K562 (cell line): ENCODE data around the gene KCND3. TPM values are rescaled to one million over a fixed set of nuclear protein-coding genes. Genes with fewer than 3 reads are reported as not detected.
A peak's percentile ranks its signal among the peaks of the same experiment; 100 is the strongest.

Source experiments
- CHD7 ChIP-seq: fragments of 200-600 bp; sonication (generic); IDR thresholded peaks from one replicate; pipeline ENCODE4 v1.6.1; 2012; ENCODE audit warnings: mild to moderate bottlenecking, low read depth, low read length, inconsistent platforms
- DIDO1 ChIP-seq: fragments of 450-650 bp; IDR thresholded peaks from 2 replicates; pipeline ENCODE4 v1.6.1; 2016; ENCODE audit warnings: low read depth, missing biosample characterization, missing genetic modification characterization
- MEF2A ChIP-seq: IDR thresholded peaks from 2 replicates; pipeline ENCODE4 v1.6.1; 2011; ENCODE audit warnings: low read depth, mild to moderate bottlenecking, low read length, moderate library complexity; ENCODE audit not compliant: control insufficient read depth
- MTF1 ChIP-seq: fragments of 250-450 bp; sonication (Bioruptor Pico); IDR thresholded peaks from 2 replicates; pipeline ENCODE4 v1.9.0; 2021; ENCODE audit warnings: moderate library complexity, mild to moderate bottlenecking, inconsistent platforms, borderline replicate concordance
- PHB2 ChIP-seq: fragments of 450-650 bp; IDR thresholded peaks from 2 replicates; pipeline ENCODE4 v1.6.1; 2017; ENCODE audit warnings: low read depth
- SIN3B ChIP-seq: fragments of 450-650 bp; IDR thresholded peaks from 2 replicates; pipeline ENCODE4 v1.6.1; 2017; ENCODE audit warnings: low read depth, mild to moderate bottlenecking, moderate library complexity
- TFAM ChIP-seq: fragments of 250-450 bp; sonication (Bioruptor Pico); conservative IDR thresholded peaks from 2 replicates; pipeline ENCODE4 v1.5.0; 2021; ENCODE audit warnings: mild to moderate bottlenecking, moderate library complexity
- ZNF584 ChIP-seq: fragments of 200-800 bp; sonication (Bioruptor generic); IDR thresholded peaks from 2 replicates; pipeline ENCODE4 v1.6.1; 2016; ENCODE audit warnings: low read depth, mild to moderate bottlenecking, missing genetic modification characterization, missing compliant biosample characterization
- polyA plus RNA-seq, 8 experiments: library from polyadenylated mRNA; depleted of rRNA in 4 of 8; stranded (reverse) in 5 of 8; unstranded in 3 of 8; fragments of >200 nt; fragmentation: Nextera tagmentation in 2 of 8; fragmentation: Illumina TruSeq in 1 of 8; extraction: Ambion mirVana in 2 of 8; extraction: Trizol in 1 of 8; gene quantifications; 2 replicates each; pipeline versions ENCODE4 v1.2.1 to v1.2.3, GENCODE V29; 2011 to 2014; ENCODE audit warnings: inconsistent platforms in 1 of 8, missing spikeins in 1 of 8
- total RNA-seq, 7 experiments: library from RNA; depleted of rRNA in 6 of 7; stranded (reverse); fragments of >200 nt in 6 of 7; fragmentation: Illumina TruSeq in 2 of 7; extraction: Trizol in 2 of 7; gene quantifications; 2 replicates each; pipeline versions ENCODE4 v1.2.1 to v1.2.3, GENCODE V29; 2011 to 2021; ENCODE audit warnings: low replicate concordance in 1 of 7
- TF ChIP-seq, protein P1 (sequence below): IDR thresholded peaks from 3 replicates; pipeline ENCODE4 v1.6.1; 2011; ENCODE audit warnings: borderline replicate concordance, mild to moderate bottlenecking; ENCODE audit not compliant: insufficient read length, insufficient read depth
- TF ChIP-seq, protein P2 (sequence below): fragments of 450-650 bp; IDR thresholded peaks from 2 replicates; pipeline ENCODE4 v1.6.1; 2017; ENCODE audit warnings: antibody characterized with exemption, mild to moderate bottlenecking

The KCND3 gene
- total and polyA plus RNA-seq, 9 of the 15 experiments (the other 6 are each of a cell fraction or from before 2014, with no cell fraction given), result not detected

DNA sequence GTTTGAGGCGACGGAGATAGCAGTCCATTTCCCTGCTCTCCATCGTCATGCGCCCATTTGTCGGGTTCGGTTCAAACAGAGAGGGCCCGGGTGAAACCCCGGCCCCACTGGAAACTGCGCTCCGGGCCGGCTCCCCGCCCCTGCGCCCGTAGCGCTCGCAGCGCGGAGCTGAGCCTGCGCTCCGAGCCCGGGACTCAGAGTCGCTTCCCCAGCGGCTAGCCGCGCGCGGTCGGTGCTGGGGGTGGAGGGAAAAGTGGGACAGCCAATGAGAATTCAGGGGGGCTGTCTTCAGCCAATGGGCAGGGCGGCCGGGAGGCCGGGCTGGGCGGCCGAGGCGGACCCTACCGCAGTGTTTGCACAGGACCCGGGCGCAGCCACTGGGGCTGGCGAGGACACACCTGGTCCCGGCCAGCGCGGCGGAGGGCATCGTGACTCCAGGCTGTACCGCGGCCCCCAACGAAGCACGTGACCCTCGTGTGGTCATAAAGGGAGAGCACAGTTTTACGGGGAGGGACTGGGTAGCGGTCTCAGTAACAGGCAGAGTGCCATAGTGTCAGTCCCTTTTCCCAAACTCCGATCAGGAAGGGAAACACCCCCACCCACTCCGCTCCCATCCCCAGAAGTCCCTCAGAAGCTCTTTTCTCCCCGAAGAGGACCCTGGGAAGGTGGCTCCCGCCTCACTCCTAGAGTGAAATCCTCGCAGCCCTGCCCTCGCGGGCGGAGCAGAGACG lies 250.1 kb downstream of the KCND3 start, which contains the start of gene INKA2 (continued):
- TF ChIP-seq, protein P1, sequence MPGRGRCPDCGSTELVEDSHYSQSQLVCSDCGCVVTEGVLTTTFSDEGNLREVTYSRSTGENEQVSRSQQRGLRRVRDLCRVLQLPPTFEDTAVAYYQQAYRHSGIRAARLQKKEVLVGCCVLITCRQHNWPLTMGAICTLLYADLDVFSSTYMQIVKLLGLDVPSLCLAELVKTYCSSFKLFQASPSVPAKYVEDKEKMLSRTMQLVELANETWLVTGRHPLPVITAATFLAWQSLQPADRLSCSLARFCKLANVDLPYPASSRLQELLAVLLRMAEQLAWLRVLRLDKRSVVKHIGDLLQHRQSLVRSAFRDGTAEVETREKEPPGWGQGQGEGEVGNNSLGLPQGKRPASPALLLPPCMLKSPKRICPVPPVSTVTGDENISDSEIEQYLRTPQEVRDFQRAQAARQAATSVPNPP, result no peak
- TF ChIP-seq MTF1 (CRISPR knock-in tag) (no peak), DIDO1 (tag) (no peak), TFAM (CRISPR knock-in tag) (no peak), PHB2 (no peak), ZNF584 (no peak), CHD7 (no peak), SIN3B (no peak), MEF2A (no peak)
- TF ChIP-seq, protein P2, sequence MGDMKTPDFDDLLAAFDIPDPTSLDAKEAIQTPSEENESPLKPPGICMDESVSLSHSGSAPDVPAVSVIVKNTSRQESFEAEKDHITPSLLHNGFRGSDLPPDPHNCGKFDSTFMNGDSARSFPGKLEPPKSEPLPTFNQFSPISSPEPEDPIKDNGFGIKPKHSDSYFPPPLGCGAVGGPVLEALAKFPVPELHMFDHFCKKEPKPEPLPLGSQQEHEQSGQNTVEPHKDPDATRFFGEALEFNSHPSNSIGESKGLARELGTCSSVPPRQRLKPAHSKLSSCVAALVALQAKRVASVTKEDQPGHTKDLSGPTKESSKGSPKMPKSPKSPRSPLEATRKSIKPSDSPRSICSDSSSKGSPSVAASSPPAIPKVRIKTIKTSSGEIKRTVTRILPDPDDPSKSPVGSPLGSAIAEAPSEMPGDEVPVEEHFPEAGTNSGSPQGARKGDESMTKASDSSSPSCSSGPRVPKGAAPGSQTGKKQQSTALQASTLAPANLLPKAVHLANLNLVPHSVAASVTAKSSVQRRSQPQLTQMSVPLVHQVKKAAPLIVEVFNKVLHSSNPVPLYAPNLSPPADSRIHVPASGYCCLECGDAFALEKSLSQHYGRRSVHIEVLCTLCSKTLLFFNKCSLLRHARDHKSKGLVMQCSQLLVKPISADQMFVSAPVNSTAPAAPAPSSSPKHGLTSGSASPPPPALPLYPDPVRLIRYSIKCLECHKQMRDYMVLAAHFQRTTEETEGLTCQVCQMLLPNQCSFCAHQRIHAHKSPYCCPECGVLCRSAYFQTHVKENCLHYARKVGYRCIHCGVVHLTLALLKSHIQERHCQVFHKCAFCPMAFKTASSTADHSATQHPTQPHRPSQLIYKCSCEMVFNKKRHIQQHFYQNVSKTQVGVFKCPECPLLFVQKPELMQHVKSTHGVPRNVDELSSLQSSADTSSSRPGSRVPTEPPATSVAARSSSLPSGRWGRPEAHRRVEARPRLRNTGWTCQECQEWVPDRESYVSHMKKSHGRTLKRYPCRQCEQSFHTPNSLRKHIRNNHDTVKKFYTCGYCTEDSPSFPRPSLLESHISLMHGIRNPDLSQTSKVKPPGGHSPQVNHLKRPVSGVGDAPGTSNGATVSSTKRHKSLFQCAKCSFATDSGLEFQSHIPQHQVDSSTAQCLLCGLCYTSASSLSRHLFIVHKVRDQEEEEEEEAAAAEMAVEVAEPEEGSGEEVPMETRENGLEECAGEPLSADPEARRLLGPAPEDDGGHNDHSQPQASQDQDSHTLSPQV, result peak; percentile 67; the same call in 1 of the 2 replicates
